NCI-H774 (cell line): ENCODE measurements around the gene C19orf38.
"Not testable (repeated sequence)": the region's sequence is repeated elsewhere in the genome, so short reads cannot be mapped to it uniquely, and the experiment has no call there.

Experiments
- DNase-seq: peaks from one replicate; lab custom pipeline; 2025; lab: John Stamatoyannopoulos, UW

C19orf38 gene

DNA sequence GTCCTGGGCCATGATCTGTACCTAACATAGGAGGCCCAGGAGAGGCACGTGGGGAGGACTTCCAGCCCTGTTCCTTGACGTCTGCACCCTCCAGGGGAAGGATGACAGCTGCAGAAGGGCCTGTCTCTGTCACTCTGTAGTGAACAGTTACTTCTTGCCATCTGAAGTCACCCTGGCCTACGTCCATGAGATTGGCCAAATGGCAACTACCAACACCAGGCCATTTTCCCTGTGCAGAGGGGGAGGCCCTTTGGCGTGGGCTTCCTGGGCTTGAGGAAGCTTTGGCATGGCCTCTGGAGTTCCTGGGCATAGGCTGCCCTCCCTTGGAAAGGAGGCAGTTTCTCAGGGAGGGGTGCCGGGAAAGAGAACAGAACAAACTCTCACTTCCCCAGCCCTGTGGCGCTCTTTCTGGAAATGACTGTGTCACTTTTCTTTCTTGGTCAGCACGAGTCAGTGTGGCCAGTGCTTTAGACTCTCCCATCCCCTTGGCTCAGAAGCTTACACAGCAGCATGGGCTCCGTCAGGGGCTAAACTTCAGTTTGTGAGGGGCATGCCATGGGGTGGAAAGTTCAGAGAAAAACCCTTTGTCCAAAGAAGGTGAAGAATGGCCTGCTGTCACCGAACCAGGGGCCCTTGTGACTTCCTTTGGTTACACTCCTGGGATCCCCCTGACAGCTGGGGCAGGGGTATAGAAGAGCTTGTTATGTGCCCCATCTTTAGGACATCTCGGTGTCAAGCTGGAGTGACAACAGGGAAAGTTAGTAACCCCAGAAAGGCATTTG is 28.4 kb downstream of the C19orf38 start:
- no peak for DNase-seq

DNA sequence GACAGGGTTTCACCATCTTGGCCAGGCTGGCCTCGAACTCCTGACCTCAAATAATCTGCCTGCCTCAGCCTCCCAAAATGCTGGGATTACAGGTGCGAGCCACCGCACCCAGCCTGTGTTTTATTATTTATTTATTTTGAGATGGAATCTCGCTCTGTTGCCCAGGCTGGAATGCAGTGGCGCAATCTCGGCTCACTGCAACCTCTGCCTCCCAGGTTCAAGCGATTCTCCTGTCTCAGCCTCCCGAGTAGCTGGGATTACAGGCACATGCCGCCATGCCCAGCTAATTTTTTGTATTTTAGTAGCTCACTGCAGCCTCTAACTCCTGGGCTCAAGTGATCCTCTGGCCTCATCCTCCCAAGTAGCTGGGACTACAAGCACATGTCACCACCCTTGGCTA is 29.4 kb downstream of the C19orf38 start:
- DNase-seq = not testable (repeated sequence)

DNA sequence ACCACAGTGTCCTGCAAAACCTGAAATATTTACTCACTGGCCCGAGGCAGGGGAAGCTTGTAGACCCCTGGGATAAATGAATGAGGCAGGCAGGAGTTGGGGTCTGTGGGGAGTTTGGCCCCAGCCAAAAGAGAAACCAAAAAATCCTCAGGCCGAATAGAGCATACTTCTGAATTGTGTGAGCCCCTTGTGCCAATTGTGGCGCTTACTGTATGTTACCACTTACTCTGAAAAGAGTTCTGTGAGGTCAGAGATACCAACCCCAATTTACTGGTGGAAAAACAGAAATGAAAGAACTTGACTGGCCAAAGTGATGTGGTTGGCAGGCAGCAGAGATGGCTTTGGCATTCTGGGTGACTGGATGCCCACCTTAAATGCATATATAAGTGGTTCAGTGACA is 30.0 kb downstream of the C19orf38 start:
- DNase-seq = no peak

DNA sequence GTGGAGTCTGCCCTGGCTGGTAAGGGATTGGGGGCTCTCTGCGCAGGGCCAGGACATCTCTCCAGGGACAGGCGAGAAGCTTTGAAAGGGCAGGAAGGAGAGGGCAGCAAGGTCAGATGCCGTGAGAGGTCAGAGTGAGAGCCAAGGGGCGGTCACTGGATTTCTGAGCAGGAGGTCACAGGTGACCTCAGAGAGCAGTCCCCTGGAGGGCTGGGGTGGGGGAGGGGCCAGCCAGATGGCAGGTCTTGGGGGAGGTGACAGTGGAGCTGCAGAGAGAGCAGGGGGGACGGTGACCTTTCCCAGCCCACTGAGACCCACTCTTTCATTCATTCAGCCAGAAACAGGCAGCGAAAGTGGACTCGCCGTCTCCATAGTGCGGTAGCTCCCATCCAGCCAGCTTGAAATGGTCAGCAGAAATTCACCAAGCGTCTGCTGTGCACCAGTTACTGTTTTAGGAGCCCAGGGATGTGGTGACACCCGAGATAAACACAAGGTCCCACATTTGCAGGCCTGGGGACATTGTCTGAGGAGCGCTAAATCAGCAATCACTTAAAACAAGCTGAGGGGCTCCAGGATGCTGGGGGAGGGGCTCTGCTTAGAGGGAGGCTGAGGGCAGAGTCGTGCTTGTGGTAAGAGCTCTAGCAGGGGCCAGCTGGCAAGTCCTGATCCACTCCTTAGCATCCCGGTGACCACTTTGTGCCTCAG is 33.3 kb downstream of the C19orf38 start:
- no peak for DNase-seq

DNA sequence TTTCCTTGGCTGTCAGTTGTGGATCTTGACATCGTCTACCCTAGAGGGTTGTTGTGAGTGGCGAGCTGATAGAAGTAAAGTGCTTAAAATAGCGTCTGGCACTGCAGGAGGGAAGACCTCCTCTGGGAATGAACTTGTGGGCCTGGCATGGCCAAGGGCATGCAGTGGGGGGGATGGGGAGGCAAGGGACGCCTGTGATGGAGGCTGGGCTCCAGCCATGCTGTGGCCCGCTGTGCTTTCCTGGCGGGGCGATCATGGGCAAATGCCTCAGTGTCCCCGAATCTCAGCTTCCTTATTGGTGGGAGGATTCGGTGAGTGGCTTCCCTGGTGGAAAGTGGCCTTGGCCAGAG is 33.9 kb downstream of the C19orf38 start:
- no peak for DNase-seq

DNA sequence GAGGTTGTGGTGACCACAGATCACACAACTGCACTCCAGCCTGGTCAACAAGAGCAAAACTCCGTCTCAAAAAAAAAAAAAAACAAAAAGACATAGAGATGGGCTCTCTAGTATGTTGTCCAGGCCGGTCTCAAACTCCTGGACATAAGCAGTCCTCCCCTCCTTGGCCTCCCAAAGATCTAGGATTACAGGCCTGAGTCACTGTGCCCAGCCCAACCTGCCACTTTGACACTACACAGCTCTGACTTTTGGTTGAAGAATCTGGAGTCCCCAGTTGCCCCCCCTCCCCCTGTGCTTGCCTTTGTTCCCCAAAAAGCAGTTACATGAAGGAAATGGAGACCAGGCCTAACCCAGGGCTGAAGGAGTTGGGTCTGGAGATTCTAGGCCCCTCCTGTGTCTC is 36.1 kb downstream of the C19orf38 start:
- DNase-seq = no peak

DNA sequence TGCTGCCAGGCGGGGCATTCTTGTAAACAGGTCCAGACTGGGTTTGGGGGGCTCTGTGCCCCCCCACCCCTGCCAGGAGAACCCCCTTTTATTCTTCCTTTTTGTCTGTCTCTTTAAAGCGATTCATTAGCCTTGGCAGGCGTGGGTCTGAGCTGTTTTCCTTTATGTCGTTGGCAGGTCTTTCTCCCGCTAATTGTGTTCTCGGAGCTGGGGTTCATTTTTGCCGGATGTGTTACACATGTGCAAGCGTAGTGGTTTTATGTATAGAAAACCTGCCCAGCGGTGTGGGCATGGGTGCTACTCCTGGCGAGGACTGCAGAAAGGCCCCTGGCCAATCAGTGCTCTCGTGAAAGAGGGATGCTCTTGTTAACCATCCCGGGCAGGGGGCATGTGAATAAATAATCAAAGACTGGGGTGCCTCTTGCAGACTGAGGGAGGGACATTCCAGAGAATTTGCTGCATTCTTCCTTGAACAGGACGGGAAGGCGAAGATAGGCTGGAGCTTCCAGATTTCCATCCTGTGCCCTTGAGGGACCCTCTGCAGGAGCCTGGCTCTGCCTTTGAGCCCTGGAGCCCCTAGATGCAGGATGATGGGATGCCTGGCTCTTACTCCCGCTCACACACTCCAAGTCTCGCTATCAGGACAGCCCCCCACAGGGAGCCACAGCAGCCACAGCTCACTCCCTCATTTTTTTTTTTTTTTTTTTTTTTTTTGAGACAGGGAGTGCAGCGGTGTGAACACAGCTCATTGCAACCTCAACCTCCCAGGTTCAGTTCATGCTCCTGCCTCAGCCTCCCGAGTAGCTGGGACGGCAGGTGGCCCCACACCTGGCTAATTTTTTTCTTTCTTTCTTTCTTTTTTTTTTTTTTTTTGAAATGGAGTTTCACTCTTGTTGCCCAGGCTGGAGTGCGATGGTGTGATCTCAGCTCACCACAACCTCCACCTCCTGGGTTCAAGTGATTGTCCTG is 37.3 kb downstream of the C19orf38 start:
- DNase-seq = no peak

DNA sequence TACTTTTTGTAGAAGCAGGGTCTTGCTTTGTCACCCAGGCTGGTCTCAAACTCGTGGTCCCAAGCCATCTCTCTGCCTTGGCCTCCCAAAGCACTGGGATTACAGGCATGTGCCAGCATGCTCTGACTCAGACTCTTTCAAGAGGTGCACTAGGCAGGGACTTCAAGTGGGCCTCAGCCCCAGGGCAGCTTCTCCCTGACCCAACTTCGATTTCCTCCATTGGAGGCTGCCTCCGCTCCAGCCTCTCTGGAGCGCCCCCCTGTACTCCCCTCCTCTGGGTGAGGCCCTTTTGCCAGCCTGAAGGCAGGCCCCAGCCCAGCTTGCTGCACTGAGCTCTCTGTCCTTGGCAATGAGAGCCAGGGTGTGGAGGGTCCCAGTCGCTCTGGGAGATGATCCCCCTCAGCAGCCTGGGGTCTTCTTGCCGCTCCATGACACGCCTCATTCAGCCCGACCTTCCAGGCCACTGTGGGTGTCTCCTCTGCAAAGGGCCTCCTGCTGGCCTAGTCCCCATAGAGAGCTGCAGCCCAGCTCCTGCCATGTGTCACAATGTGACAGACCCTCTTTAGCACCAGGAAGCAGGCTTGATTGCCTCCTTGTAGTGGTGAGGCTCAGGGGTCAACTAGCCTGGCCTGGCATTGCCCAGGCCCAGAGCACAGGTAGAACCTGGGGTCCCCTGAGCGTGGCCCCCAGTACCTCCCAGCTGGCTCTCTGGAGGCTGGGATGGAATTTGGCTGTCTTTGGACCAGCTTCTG is 39.6 kb downstream of the C19orf38 start:
- DNase-seq = no peak

DNA sequence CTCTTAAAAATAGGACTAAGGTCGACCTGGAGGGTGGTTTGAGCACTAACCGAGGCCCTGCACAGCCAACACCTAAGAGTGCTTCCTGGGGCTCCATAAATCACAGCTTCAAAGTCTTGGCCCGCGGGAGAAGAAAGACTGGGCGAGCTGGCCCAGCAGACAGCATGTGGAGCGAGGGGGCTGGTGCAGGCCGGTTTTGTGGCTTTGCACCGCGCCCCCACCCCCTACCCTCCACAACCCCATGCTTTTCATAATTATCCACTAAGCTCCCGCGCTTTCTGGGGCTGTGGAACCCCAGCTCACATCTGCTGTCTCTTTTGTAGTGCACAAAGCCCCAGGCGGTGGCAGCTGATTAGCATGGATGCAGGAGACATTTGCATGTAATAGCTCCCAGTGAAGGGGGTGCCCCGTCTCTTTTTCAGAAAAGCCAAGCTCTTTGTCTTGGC is 40.2 kb downstream of the C19orf38 start:
- DNase-seq = no peak

DNA sequence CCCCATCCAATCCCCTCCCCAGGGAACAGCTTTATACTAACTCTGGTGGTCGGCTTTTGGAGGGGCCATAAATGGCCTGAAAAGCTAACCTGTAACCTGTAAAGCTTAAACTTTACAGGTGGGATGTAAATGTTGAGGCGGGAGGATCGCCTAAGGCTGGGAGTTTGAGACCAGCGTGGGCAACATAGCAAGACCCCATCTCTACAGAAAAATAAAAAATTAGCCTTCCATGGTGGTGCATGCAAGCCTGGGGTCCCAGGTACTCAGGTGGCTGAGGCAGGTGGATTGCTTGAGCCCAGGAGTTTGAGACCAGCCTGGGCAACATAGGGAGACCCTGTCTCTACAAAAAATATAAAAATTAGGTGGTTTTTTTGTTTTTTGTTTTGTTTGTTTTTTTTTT is 41.7 kb downstream of the C19orf38 start:
- DNase-seq = no peak

DNA sequence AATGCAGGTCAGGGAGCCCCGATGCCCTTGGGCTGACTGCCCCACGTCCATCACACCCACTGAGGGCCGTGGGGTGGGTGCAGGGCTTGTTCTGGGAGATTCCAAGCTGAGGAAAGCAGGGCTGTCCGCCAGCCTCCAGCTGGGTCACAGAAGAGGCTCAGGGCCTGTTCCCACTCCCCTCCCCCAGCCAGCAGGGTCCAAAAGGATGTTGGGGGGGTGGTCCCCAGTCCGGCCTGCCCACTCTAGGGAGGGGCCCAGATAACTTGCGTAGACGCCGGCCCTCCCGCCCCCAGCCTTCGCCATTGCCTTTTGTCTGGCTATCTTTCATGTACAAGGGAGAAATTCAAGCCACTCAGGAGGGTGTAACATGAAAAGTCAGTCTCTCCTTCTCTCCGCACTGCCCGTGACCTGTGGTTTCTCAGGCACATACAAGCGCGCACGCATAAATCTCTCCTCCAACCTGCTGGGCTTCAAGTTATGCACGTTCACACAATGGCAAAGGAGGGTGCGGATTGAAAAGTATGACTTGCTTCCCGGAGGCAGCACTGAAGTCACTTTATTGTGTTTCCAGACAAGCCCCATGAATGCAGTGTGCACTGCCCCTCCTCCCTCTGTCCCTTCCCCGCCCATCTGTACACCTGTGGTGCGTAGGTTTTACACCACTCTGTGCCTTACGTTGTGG is 43.3 kb downstream of the C19orf38 start:
- no peak for DNase-seq

DNA sequence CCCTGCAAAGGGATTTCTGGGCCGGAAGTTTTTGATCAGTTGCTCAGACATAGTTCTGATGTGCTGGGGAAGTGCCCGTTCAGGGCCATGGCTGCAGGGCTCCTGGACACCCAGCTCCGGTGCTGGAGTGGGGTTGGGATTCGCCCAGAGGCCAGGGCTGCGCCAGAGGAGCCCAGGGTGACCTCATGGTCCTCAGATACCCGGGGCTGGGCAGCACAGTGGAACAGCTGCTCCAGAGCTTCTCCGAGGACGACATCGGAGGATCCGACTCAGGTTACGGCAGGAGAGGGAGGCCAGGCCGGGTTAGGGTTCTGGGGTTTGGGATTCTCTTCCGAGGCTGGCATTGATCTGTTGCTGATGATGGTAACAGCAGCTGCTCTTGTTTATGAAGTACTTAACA is 44.0 kb downstream of the C19orf38 start:
- DNase-seq = no peak

DNA sequence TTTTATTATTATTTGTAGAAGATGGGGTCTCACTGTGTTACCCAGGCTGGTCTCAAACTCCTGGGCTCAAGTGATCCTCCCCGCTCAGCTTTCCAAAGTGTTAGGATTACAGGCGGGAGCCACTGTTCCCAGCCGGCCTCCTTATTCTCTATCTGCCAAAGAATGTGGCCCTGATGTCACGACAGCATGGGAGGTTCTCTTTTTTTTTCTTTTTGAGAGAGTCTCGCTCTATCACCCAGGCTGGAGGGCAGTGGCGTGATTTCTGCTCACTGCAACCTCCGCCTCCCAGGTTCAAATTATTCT is 46.6 kb downstream of the C19orf38 start:
- DNase-seq = no peak

DNA sequence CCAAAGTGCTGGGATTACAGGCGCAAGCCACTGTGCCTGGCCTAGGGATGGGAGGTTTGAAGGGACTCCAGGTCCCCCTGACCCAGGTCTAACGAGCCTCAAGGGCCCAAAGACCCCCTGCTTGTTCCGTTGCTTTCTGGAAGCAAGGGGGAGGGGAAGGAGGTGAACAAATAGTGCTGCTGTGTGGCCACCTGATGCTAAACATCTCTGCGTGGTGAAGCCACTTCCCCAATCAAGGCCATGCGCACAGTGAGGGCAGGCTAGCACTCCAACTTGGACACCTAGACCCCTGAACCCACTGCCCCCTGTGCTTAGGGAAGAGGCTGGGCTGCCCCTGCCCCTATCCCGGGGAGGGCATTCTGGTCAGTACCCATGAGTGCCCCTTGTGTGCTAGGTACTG is 47.1 kb downstream of the C19orf38 start:
- DNase-seq = no peak

DNA sequence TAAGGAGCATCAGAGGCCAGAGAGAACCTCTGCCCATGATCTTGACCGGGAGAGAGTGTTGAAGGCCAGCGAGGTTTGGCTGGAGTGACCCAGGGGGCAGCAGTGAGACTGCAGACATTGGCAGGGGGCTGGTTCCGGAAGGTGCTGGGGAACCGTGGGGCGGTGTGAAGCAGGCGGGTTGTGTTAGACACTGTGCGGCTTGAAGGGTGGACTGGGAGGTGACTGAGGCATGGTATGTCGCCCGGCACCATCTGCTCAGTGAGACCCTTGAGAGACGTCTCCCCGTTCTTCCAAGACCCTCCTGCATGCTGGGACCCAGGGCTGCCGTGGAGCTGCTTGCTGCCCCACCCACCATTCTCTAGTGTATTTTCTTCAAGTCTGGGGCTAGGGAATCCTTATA is 47.7 kb downstream of the C19orf38 start:
- no peak for DNase-seq

DNA sequence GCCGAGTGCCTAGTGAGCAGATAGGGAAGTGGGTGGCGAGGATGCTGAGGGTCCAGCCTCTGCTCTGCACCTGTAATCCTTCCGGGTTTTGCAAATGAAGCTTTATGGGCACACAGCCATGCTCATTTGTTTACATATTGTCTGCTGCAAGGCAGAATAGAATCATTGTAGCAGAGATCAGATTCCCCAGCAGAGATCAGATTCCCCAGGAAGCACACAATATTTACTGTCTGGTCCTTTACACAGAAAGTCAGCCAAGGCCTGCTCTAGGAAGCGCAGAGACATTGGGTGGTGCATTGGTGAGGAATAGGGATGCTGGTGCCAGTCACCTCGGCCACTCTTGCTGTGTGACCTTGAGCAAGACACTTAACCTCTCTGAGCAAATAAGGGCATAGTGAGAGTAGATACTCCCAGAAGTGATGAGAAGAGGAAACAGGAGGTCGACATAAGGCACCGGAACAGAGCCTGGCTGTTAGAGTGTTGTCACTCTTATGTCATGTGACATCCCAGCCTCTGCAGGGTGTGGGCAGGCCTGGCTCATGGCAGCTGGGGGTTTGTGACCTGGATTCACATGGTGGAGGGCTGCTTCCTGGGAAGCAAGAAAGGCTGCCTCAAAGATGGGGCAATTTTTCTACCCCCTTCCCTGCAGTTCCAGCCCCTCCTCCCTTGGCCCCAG is 48.8 kb downstream of the C19orf38 start:
- DNase-seq = no peak

DNA sequence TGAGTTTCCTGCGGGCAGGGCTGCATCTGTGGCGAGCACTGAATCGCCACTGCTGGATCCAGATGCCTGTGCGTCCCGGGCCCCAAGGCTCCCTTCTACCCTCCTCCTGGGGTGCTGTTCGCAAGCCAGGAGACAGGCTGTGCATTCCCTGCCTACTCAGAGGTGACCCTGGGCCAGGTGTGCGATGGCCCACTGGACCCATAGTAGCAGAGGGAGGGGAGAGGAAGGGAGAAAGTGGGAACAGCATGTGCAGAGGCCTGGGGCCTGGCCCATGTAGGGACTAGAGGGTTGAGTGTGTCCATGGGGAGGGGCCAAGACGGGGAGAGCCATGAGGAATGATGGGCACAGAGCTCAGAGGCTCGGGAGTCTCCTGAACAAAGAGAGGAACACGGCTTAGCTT is 50.4 kb downstream of the C19orf38 start:
- no peak for DNase-seq

DNA sequence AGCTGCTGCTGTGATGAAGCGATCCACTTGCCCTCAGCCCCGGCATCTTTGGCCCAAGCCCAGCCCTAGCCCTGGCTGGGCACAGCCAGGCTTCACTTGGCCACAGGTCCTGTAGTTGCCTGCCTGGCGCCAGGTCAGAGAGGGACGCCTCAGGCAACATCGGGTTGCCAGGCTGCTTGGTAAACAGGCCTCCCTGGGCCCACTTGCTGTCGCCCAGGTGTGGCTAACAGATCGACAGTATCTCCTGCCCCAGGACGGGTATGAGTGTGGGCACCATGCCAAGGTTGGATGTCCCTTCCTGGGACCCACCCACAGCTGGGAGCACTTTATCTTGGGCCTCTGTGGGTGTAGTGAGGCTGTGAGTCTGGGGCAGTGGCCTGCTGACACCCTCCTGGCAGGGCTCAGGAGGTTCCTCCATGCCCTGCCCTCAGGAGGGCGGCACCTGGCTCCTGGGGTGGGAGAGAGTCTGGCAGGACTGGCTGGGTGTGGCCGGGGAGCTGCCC is 51.0 kb downstream of the C19orf38 start:
- DNase-seq = peak; percentile 4

DNA sequence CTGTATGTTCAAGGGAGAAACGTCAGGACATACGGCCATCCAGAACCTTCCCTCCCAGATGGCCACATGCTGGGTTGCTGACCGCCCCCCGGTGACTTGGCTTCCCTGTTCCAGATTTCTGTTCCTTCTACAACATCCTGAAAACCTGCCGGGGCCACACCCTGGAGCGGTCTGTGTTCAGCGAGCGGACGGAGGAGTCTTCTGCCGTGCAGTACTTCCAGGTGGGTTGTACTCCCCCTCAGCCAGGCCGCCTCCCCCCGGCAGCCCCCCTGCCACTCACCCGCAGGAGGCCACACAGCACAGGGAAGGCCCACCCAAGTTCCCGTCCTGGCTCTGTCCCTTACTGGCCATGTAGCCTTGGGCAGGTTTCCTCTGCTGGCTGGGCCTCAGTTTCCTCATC is 59.7 kb downstream of the C19orf38 start:
- DNase-seq = no peak

DNA sequence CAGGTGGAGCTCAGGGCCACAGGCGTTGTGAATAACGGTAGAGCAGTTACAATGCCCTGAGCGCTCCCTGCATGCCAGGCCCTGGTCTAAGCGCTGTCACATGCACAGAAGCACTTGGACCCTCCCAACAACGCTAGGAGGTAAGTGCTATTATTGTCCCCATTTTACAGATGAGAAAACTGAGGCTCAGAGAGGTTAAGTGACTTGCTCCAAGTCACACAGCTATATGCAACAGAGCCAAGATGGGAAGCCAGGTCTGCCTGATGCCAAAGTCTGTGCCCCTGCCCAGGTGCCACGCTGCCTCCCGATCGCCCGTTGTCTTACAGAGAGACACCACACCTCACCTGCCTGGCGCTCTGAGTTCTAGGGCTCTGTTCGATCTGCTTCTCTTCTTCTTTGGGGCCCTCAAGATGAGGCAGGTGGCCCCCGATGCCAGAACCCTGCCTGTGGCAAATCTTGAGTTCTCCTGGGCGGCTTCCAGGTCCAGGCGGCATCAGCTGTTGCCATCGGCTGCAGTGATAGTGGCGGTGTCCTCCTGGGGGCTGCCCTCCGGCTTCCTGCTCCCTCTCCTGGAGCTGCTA is 60.3 kb downstream of the C19orf38 start:
- DNase-seq = no peak
